Neural cell (in vitro differentiated cells): ENCODE measurements around the gene FBXO36.

Experiments
- CTCF ChIP-seq: fragments of 450-650 bp; IDR thresholded peaks from 2 replicates; pipeline ENCODE4 v1.5.1; 2014; ENCODE audit warnings: antibody characterized with exemption, mild to moderate bottlenecking, moderate library complexity; ENCODE audit not compliant: poor library complexity, severe bottlenecking
- EZH2 ChIP-seq: fragments of 200-600, 300-800 bp; shearing (Covaris generic), sonication (generic); IDR thresholded peaks from 2 replicates; pipeline ENCODE4 v1.6.1; 2014; ENCODE audit warnings: antibody characterized with exemption, low read length, borderline replicate concordance, mild to moderate bottlenecking; ENCODE audit not compliant: insufficient read depth, poor library complexity, severe bottlenecking
- MXI1 ChIP-seq: fragments of 450-650 bp; conservative IDR thresholded peaks from 2 replicates; pipeline ENCODE4 v1.6.1; 2014; ENCODE audit warnings: antibody characterized with exemption, mild to moderate bottlenecking; ENCODE audit not compliant: poor library complexity, severe bottlenecking
- POLR2AphosphoS5 ChIP-seq: IDR thresholded peaks from 2 replicates; pipeline ENCODE4 v1.6.1; 2012
- RAD21 ChIP-seq: fragments of 450-650 bp; conservative IDR thresholded peaks from 2 replicates; pipeline ENCODE4 v1.6.1; 2014; ENCODE audit warnings: antibody characterized with exemption, mild to moderate bottlenecking, moderate library complexity
- REST ChIP-seq: IDR thresholded peaks from 2 replicates; pipeline ENCODE4 v1.6.1; 2012; ENCODE audit warnings: borderline replicate concordance
- SMC3 ChIP-seq: fragments of 450-650 bp; conservative IDR thresholded peaks from 2 replicates; pipeline ENCODE4 v1.6.1; 2014; ENCODE audit warnings: antibody characterized with exemption, mild to moderate bottlenecking, moderate library complexity; ENCODE audit not compliant: poor library complexity
- TAF1 ChIP-seq: IDR thresholded peaks from 2 replicates; pipeline ENCODE4 v1.6.1; 2012; ENCODE audit warnings: low read depth

DNA sequence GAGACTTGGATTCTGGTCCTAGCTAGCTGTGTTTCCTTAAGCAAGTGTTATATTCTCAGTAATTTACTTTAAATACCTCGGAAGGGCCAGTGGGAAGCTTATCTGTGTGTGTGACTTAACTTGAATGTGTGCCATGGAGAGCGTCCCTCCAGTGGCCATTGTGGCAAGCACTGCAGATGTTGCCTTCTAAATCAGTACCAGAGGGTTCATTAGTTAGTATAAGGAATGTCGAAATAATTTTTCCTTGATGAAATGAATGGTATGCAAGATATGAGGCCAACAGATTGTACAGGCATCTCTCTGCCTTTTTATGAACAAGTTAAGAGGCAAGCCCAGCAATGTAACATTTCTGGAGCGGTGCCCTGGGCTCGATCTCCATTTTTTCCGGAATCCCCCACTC, 52.0 kb downstream of the FBXO36 start:
- TF ChIP-seq RAD21: no peak
- no peak for TF ChIP-seq CTCF
- TF ChIP-seq EZH2: no peak
- no peak for TF ChIP-seq POLR2AphosphoS5
- TF ChIP-seq REST: no peak
- TF ChIP-seq TAF1: no peak
- TF ChIP-seq SMC3: no peak
- TF ChIP-seq MXI1: no peak
